ENCODE data around the gene CDS2. TPM values are rescaled to one million over a fixed set of nuclear protein-coding genes. Genes with fewer than 3 reads are reported as not detected.

CDS2 gene
- total and polyA plus RNA-seq, 2 of the 13 experiments (the other 11 are each of a cell fraction or from before 2014, with no cell fraction given) = 81.3 to 153 TPM

- TF ChIP-seq ZBED4 (CRISPR knock-in tag; IDR thresholded peaks at IDR 0.05; ENCODE audit: borderline replicate concordance) (peak; percentile 94), PPARG (CRISPR knock-in tag; conservative IDR thresholded peaks at IDR 0.05) (no peak; the same call in none of the 2 replicates), KLF9 (CRISPR knock-in tag; IDR thresholded peaks at IDR 0.05; ENCODE audit: low read depth) (peak; percentile 71), ZNF232 (CRISPR knock-in tag; IDR thresholded peaks at IDR 0.05; ENCODE audit: borderline replicate concordance) (peak; percentile 95; the same call in 1 of the 2 replicates), ZSCAN20 (CRISPR knock-in tag; IDR thresholded peaks at IDR 0.05; ENCODE audit: borderline replicate concordance) (peak; percentile 76; the same call in 1 of the 2 replicates), EP300 (IDR thresholded peaks at IDR 0.05; ENCODE audit: low read depth in 2 of 2, low read length in 2 of 2) (peak; percentile 14 to 16; a peak in 2 of 4 replicates), EP300 (CRISPR knock-in tag; IDR thresholded peaks at IDR 0.05; ENCODE audit: borderline replicate concordance) (peak; percentile 34), ZHX2 (IDR thresholded peaks at IDR 0.05; ENCODE audit: low read depth) (peak; percentile 85), ZHX2 (CRISPR knock-in tag; IDR thresholded peaks at IDR 0.05; ENCODE audit: borderline replicate concordance) (peak; percentile 48), EHMT2 (IDR thresholded peaks at IDR 0.05; ENCODE audit: borderline replicate concordance, low read depth, low read length) (no peak; the same call in 1 of the 2 replicates), ZSCAN12 (CRISPR knock-in tag; IDR thresholded peaks at IDR 0.05) (peak; percentile 83; the same call in 1 of the 2 replicates), SP5 (CRISPR knock-in tag; IDR thresholded peaks at IDR 0.05; ENCODE audit: borderline replicate concordance, low read depth) (peak; percentile 92), ZMYM2 (CRISPR knock-in tag; IDR thresholded peaks at IDR 0.05) (peak; percentile 93), RFX5 (IDR thresholded peaks at IDR 0.05; ENCODE audit: low read depth, low read length) (peak; percentile 77), HES4 (CRISPR knock-in tag; IDR thresholded peaks at IDR 0.05; ENCODE audit: borderline replicate concordance) (peak; percentile 99), RARG (CRISPR knock-in tag; IDR thresholded peaks at IDR 0.05; ENCODE audit: low read depth) (no peak)
- TF ChIP-seq, protein P1, sequence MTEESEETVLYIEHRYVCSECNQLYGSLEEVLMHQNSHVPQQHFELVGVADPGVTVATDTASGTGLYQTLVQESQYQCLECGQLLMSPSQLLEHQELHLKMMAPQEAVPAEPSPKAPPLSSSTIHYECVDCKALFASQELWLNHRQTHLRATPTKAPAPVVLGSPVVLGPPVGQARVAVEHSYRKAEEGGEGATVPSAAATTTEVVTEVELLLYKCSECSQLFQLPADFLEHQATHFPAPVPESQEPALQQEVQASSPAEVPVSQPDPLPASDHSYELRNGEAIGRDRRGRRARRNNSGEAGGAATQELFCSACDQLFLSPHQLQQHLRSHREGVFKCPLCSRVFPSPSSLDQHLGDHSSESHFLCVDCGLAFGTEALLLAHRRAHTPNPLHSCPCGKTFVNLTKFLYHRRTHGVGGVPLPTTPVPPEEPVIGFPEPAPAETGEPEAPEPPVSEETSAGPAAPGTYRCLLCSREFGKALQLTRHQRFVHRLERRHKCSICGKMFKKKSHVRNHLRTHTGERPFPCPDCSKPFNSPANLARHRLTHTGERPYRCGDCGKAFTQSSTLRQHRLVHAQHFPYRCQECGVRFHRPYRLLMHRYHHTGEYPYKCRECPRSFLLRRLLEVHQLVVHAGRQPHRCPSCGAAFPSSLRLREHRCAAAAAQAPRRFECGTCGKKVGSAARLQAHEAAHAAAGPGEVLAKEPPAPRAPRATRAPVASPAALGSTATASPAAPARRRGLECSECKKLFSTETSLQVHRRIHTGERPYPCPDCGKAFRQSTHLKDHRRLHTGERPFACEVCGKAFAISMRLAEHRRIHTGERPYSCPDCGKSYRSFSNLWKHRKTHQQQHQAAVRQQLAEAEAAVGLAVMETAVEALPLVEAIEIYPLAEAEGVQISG (CRISPR knock-in tag; IDR thresholded peaks at IDR 0.05) = peak; percentile 92
Measured at GRCh38 chr20:5119435-5120184, 7.2 kb upstream of the CDS2 start, which contains the start of gene PCNA (continued).

Data from HepG2 (cell line).